ENCODE data around the gene DUSP6. TPM values are rescaled to one million over a fixed set of nuclear protein-coding genes. Genes with fewer than 3 reads are reported as not detected.
A peak's percentile ranks its signal among the peaks of the same experiment; 100 is the strongest.

DUSP6 gene
- polyA plus RNA-seq (2013, experiment 1 of 2), result 111 TPM
- polyA plus RNA-seq (2013, experiment 2 of 2), result 114 TPM

GRCh38 chr12:89352492-89353187 lies at the start of gene DUSP6:
TSS of gene DUSP6 (minus strand) at chr12:89352501. CDS start at chr12:89352039, 462 bp downstream.
- WGBS, result under 1% methylated on average over 29 of the region's 34 CpGs
- H3K4me3 ChIP-seq (ENCODE audit: insufficient read depth in 1 of 2, low read depth in 1 of 2, low read length in 2 of 2), result peak within 1 kb of the TSS; percentile 95 to 98
- peaks cover 10% of the 10 kb centered on the region for H3K4me1 ChIP-seq (ENCODE audit: control insufficient read depth, insufficient read depth, low read depth, low read length)
- no peaks in the 10 kb centered on the region for H3K27me3 ChIP-seq (ENCODE audit: control insufficient read depth in 1 of 2, insufficient read depth in 1 of 2, low read length in 2 of 2)
- H2AK5ac ChIP-seq (ENCODE audit: low read length, severe bottlenecking), result peak within 1 kb of the TSS; percentile 44
- H3K23ac ChIP-seq (ENCODE audit: low read length in 2 of 2), result peak within 1 kb of the TSS; percentile 81 to 96
- H3K18ac ChIP-seq (ENCODE audit: low read depth in 1 of 2, low read length in 2 of 2), result peak within 1 kb of the TSS; percentile 99
- peak within 1 kb of the TSS; percentile 99 for H2BK5ac ChIP-seq (ENCODE audit: low read depth, low read length, poor library complexity, severe bottlenecking)
- peak within 1 kb of the TSS; percentile 100 for H4K91ac ChIP-seq (ENCODE audit: low read length)
- peak within 1 kb of the TSS; percentile 98 for H4K8ac ChIP-seq (ENCODE audit: low read length)
- peaks cover 0 to 42% of the 10 kb centered on the region in 2 experiments for H3K36me3 ChIP-seq (ENCODE audit: control insufficient read depth in 1 of 2, insufficient read depth in 2 of 2, low read depth in 1 of 2, low read length in 2 of 2)
- H3K9ac ChIP-seq (ENCODE audit: low read length), result peak within 1 kb of the TSS; percentile 100
- peak within 1 kb of the TSS; percentile 98 for H2BK120ac ChIP-seq (ENCODE audit: low read depth, low read length)
- H2BK12ac ChIP-seq (ENCODE audit: low read length in 2 of 2), result peak within 1 kb of the TSS; percentile 71 to 90
- peak within 1 kb of the TSS; percentile 65 for H2AFZ ChIP-seq (ENCODE audit: low read depth, low read length)
- H2BK15ac ChIP-seq (ENCODE audit: low read depth, poor library complexity, severe bottlenecking), result peak within 1 kb of the TSS; percentile 99
- peak within 1 kb of the TSS; percentile 77 for H3K4me2 ChIP-seq (ENCODE audit: low read length, poor library complexity, severe bottlenecking)
- no peaks in the 10 kb centered on the region for H3K79me1 ChIP-seq (replicated peaks; ENCODE audit: low read length, poor library complexity, severe bottlenecking)
- peak within 1 kb of the TSS; percentile 96 for H3K27ac ChIP-seq (ENCODE audit: low read length, poor library complexity, severe bottlenecking)
- H3K9me3 ChIP-seq (ENCODE audit: control insufficient read depth, low read length), result no peaks in the 10 kb centered on the region
- peak within 1 kb of the TSS; percentile 94 to 100 for H3K4ac ChIP-seq (ENCODE audit: low read depth in 1 of 2, low read length in 2 of 2)
- peak; percentile 99 for DNase-seq
- peak within 1 kb of the TSS in 1 of 2 experiments; percentile 82 for H3K14ac ChIP-seq (ENCODE audit: low read length in 2 of 2)

GRCh38 chr12:89401433-89402058 lies 49.2 kb upstream of the DUSP6 start:
- Histone ChIP-seq H2BK15ac (ENCODE audit: low read depth, poor library complexity, severe bottlenecking) (no peak overlapping the region), H2AK5ac (ENCODE audit: low read length, severe bottlenecking) (no peak overlapping the region), H3K4me2 (ENCODE audit: low read length, poor library complexity, severe bottlenecking) (no peak overlapping the region), H2BK5ac (ENCODE audit: low read depth, low read length, poor library complexity, severe bottlenecking) (no peak overlapping the region), H3K18ac (ENCODE audit: low read depth in 1 of 2, low read length in 2 of 2) (no peak overlapping the region), H3K36me3 (ENCODE audit: control insufficient read depth in 1 of 2, insufficient read depth in 2 of 2, low read depth in 1 of 2, low read length in 2 of 2) (no peaks in the 10 kb centered on the region), H3K9me3 (ENCODE audit: control insufficient read depth, low read length) (no peaks in the 10 kb centered on the region), H4K91ac (ENCODE audit: low read length) (no peak overlapping the region), H3K79me1 (replicated peaks; ENCODE audit: low read length, poor library complexity, severe bottlenecking) (no peaks in the 10 kb centered on the region), H3K23ac (ENCODE audit: low read length in 2 of 2) (no peak overlapping the region), H3K4ac (ENCODE audit: low read depth in 1 of 2, low read length in 2 of 2) (no peak overlapping the region), H3K27ac (ENCODE audit: low read length, poor library complexity, severe bottlenecking) (no peak overlapping the region), H3K4me1 (ENCODE audit: control insufficient read depth, insufficient read depth, low read depth, low read length) (no peaks in the 10 kb centered on the region), H2AFZ (ENCODE audit: low read depth, low read length) (no peak overlapping the region), H3K9ac (ENCODE audit: low read length) (no peak overlapping the region), H3K14ac (ENCODE audit: low read length in 2 of 2) (no peak overlapping the region), H4K8ac (ENCODE audit: low read length) (no peak overlapping the region), H3K27me3 (ENCODE audit: control insufficient read depth in 1 of 2, insufficient read depth in 1 of 2, low read length in 2 of 2) (no peaks in the 10 kb centered on the region), H2BK12ac (ENCODE audit: low read length in 2 of 2) (no peak overlapping the region), H2BK120ac (ENCODE audit: low read depth, low read length) (no peak overlapping the region), H3K4me3 (ENCODE audit: insufficient read depth in 1 of 2, low read depth in 1 of 2, low read length in 2 of 2) (no peak overlapping the region)
- 97% methylated on average over 3 of the region's 3 CpGs for WGBS
- DNase-seq, result no peak

DNA sequence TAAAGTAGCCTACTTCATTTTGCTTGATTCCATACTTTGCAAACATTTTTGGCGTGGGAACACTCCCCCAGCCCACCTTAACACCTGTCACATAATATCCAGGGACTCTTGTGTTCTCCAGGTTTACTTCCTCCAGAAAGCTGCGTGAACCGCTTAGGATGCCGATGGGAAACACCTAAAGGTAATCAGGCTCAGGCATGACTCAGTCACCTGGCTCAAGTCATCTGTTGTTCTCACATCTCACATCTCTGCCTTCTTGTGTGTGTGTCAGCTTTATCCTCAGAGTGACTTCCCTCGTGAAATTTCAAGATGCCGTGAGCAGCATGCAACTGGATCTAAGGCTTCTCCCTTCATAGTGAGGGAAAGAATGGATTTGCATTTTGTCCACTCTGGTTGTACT lies 48.1 kb upstream of the DUSP6 start:
- no peak overlapping the region for H3K4me2 ChIP-seq (ENCODE audit: low read length, poor library complexity, severe bottlenecking)
- 86% methylated on average over 6 of the region's 6 CpGs for WGBS
- H3K27ac ChIP-seq (ENCODE audit: low read length, poor library complexity, severe bottlenecking), result no peak overlapping the region
- no peak overlapping the region for H3K14ac ChIP-seq (ENCODE audit: low read length in 2 of 2)
- H2AK5ac ChIP-seq (ENCODE audit: low read length, severe bottlenecking), result no peak overlapping the region
- H4K91ac ChIP-seq (ENCODE audit: low read length), result no peak overlapping the region
- H3K9ac ChIP-seq (ENCODE audit: low read length), result no peak overlapping the region
- no peak overlapping the region for H2BK5ac ChIP-seq (ENCODE audit: low read depth, low read length, poor library complexity, severe bottlenecking)
- H2BK12ac ChIP-seq (ENCODE audit: low read length in 2 of 2), result no peak overlapping the region
- H3K79me1 ChIP-seq (replicated peaks; ENCODE audit: low read length, poor library complexity, severe bottlenecking), result no peaks in the 10 kb centered on the region
- no peak overlapping the region for H3K23ac ChIP-seq (ENCODE audit: low read length in 2 of 2)
- H2BK120ac ChIP-seq (ENCODE audit: low read depth, low read length), result no peak overlapping the region
- H3K9me3 ChIP-seq (ENCODE audit: control insufficient read depth, low read length), result no peaks in the 10 kb centered on the region
- no peak for DNase-seq
- no peak overlapping the region for H2AFZ ChIP-seq (ENCODE audit: low read depth, low read length)
- H3K4me1 ChIP-seq (ENCODE audit: control insufficient read depth, insufficient read depth, low read depth, low read length), result no peaks in the 10 kb centered on the region
- no peak overlapping the region for H2BK15ac ChIP-seq (ENCODE audit: low read depth, poor library complexity, severe bottlenecking)
- no peaks in the 10 kb centered on the region for H3K36me3 ChIP-seq (ENCODE audit: control insufficient read depth in 1 of 2, insufficient read depth in 2 of 2, low read depth in 1 of 2, low read length in 2 of 2)
- no peak overlapping the region for H4K8ac ChIP-seq (ENCODE audit: low read length)
- H3K27me3 ChIP-seq (ENCODE audit: control insufficient read depth in 1 of 2, insufficient read depth in 1 of 2, low read length in 2 of 2), result no peaks in the 10 kb centered on the region
- H3K4ac ChIP-seq (ENCODE audit: low read depth in 1 of 2, low read length in 2 of 2), result no peak overlapping the region
- H3K18ac ChIP-seq (ENCODE audit: low read depth in 1 of 2, low read length in 2 of 2), result no peak overlapping the region
- no peak overlapping the region for H3K4me3 ChIP-seq (ENCODE audit: insufficient read depth in 1 of 2, low read depth in 1 of 2, low read length in 2 of 2)

- H3K79me1 ChIP-seq (replicated peaks; ENCODE audit: low read length, poor library complexity, severe bottlenecking), result no peaks in the 10 kb centered on the region
- no peak overlapping the region for H3K4ac ChIP-seq (ENCODE audit: low read depth in 1 of 2, low read length in 2 of 2)
- no peak overlapping the region for H3K23ac ChIP-seq (ENCODE audit: low read length in 2 of 2)
- no peak overlapping the region for H3K27ac ChIP-seq (ENCODE audit: low read length, poor library complexity, severe bottlenecking)
- no peak overlapping the region for H3K18ac ChIP-seq (ENCODE audit: low read depth in 1 of 2, low read length in 2 of 2)
- H2AFZ ChIP-seq (ENCODE audit: low read depth, low read length), result no peak overlapping the region
- H3K9me3 ChIP-seq (ENCODE audit: control insufficient read depth, low read length), result no peaks in the 10 kb centered on the region
- H2BK15ac ChIP-seq (ENCODE audit: low read depth, poor library complexity, severe bottlenecking), result no peak overlapping the region
- no peaks in the 10 kb centered on the region for H3K27me3 ChIP-seq (ENCODE audit: control insufficient read depth in 1 of 2, insufficient read depth in 1 of 2, low read length in 2 of 2)
- H2BK120ac ChIP-seq (ENCODE audit: low read depth, low read length), result no peak overlapping the region
- H2AK5ac ChIP-seq (ENCODE audit: low read length, severe bottlenecking), result no peak overlapping the region
- DNase-seq, result no peak
- WGBS, result 57% methylated on average over 4 of the region's 4 CpGs
- no peak overlapping the region for H3K9ac ChIP-seq (ENCODE audit: low read length)
- no peak overlapping the region for H4K91ac ChIP-seq (ENCODE audit: low read length)
- H3K36me3 ChIP-seq (ENCODE audit: control insufficient read depth in 1 of 2, insufficient read depth in 2 of 2, low read depth in 1 of 2, low read length in 2 of 2), result no peaks in the 10 kb centered on the region
- H4K8ac ChIP-seq (ENCODE audit: low read length), result no peak overlapping the region
- no peak overlapping the region for H2BK5ac ChIP-seq (ENCODE audit: low read depth, low read length, poor library complexity, severe bottlenecking)
- H3K4me3 ChIP-seq (ENCODE audit: insufficient read depth in 1 of 2, low read depth in 1 of 2, low read length in 2 of 2), result no peak overlapping the region
- H3K14ac ChIP-seq (ENCODE audit: low read length in 2 of 2), result no peak overlapping the region
- peaks cover 6% of the 10 kb centered on the region for H3K4me1 ChIP-seq (ENCODE audit: control insufficient read depth, insufficient read depth, low read depth, low read length)
- no peak overlapping the region for H3K4me2 ChIP-seq (ENCODE audit: low read length, poor library complexity, severe bottlenecking)
- no peak overlapping the region for H2BK12ac ChIP-seq (ENCODE audit: low read length in 2 of 2)
Observed at GRCh38 chr12:89395712-89396111, 43.4 kb upstream of the DUSP6 start.
